HG02571 (cell line): ENCODE data around the gene DNAAF5.

Experiments used
- ATAC-seq: cut with Tn5 transposase; IDR thresholded peaks from one replicate; pipeline ENCODE4 v1.9.1; 2021; ENCODE audit warnings: mild to moderate bottlenecking, moderate library complexity; ENCODE audit not compliant: unreplicated experiment

DNAAF5 gene

GRCh38 chr7:706721-707120 is 19.8 kb upstream of the DNAAF5 start:
- ATAC-seq = no peak

GRCh38 chr7:707296-708000 is 19.1 kb upstream of the DNAAF5 start:
- no peak for ATAC-seq

GRCh38 chr7:710161-710560 is 16.3 kb upstream of the DNAAF5 start:
- ATAC-seq = no peak

GRCh38 chr7:711093-711921 is 15.2 kb upstream of the DNAAF5 start:
- no peak for ATAC-seq

GRCh38 chr7:711922-712380 is 14.5 kb upstream of the DNAAF5 start:
- no peak for ATAC-seq

GRCh38 chr7:712381-713138 is 13.9 kb upstream of the DNAAF5 start:
- ATAC-seq = no peak

- no peak for ATAC-seq
These were observed 13.4 kb upstream of the DNAAF5 start for GRCh38 chr7:713139-713457.

- no peak for ATAC-seq
These were observed 12.8 kb upstream of the DNAAF5 start for GRCh38 chr7:713488-714230.

- ATAC-seq = no peak
These were observed 12.2 kb upstream of the DNAAF5 start for GRCh38 chr7:714251-714671.

GRCh38 chr7:716222-716621 is 10.3 kb upstream of the DNAAF5 start:
- no peak for ATAC-seq

GRCh38 chr7:716636-717035 is 9.9 kb upstream of the DNAAF5 start:
- ATAC-seq = no peak

GRCh38 chr7:721619-722248 is 4.8 kb upstream of the DNAAF5 start:
- no peak for ATAC-seq

GRCh38 chr7:723541-723940 is 3.0 kb upstream of the DNAAF5 start:
- no peak for ATAC-seq

- no peak for ATAC-seq
These were observed 2.2 kb upstream of the DNAAF5 start for GRCh38 chr7:724298-724697.

GRCh38 chr7:725223-726005 is 1.1 kb upstream of the DNAAF5 start:
- ATAC-seq = no peak

- no peak for ATAC-seq
These were observed 280 bp downstream of the DNAAF5 start for GRCh38 chr7:726854-727103.

GRCh38 chr7:727104-727805 is 756 bp downstream of the DNAAF5 start, which contains the start of gene PRKAR1B:
TSS of gene PRKAR1B (minus strand) at chr7:727281. CDS start at chr7:711505, 15,776 bp downstream.
- ATAC-seq = peak; percentile 43

GRCh38 chr7:727806-728460 is 1.4 kb downstream of the DNAAF5 start:
- no peak for ATAC-seq

- ATAC-seq = no peak
These were observed 2.1 kb downstream of the DNAAF5 start for GRCh38 chr7:728602-729001.
